Measurements from ENCODE around the gene TMEM218.
"Not testable (repeated sequence)": the region's sequence is repeated elsewhere in the genome, so short reads cannot be mapped to it uniquely, and the experiment has no call there.

The TMEM218 gene

DNA sequence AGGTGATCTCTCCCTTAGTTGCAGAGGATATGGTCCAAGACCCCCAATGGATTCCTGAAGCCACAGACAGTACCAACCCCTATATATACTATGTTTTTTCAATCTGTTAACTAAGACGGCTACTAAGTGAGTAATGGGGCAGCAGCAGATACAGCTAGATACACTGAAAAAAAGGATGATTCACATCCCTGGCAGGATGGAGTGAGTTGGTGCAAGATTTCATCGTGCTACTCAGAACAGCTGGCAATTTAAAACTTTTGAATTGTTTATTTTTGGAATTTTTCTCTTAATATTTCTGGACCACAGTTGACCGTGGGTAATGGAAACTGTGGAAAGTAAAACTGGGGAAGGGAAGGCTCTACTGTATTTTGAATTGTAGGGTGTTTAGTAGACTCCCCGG is 17.0 kb upstream of the TMEM218 start:
- DNase-seq: no peak

DNA sequence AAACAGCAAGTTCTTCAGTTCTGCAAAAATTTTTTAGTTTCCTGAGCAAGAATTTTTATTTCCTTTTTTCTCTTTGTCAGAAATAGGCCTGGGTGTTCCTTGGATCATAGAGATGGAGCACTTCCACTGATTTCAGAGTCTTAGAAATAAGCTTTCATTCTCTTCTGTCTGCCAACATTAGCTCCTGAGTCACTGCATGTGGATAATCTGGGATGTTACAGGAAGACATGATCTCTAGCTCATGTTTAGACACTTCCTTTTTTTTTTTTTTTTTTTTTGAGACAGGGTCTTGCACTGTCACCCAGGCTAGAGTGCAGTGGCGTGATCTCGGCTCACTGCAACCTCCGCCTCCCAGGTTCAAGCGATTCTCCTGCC is 13.2 kb upstream of the TMEM218 start:
- no peak for DNase-seq

DNA sequence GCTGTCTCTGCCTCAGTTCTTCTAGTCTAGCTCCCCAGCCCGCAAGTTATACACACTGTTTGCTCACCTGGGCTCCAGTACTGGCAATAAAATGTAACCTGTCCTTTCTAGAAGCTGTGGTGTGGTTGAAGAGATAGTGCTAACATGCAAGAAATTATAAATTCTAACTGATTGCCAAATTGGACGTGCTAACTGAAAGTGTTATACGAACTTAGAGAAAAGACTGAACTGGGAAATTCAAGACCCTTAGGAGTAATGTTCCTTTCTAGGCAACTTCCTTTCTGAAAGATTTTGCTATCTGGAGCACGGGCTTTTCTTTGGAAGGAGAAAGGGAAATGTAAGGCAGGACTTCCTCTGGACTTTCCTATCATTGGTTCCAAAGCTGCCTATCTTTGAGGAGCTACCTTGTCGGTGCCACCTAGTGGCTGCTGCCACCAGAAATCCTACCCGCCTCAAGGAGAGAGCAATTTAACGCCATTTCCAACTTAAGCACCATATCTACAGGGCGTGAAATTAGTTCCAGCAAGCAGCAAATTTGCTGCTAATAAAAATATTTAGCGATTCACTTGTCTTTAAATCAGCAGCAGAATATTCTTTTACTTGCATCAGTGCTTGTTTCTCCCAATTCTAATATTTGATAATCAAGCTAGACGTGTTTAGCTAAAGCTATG is 12.7 kb upstream of the TMEM218 start:
- no peak for DNase-seq

GRCh38 chr11:125123194-125123946 is 11.9 kb upstream of the TMEM218 start:
- DNase-seq: no peak

DNA sequence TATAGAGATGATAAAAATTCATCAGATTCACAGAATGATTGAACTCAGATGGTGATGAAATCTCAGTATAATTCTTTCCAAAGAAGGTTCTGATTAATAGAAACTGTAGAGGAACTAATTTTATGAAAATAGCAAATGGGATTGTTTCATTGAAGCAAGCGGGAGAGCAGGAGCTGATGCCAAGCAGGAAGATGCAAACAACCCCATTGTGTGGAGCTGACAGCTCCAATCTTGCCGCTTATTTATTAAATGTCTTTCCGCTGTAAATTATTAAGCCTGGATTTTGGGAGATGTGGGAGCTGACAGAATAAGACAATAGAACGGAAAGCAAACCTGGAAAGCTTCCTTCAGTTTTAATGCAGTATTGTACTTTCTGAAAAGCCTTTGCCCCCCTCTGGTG is 6.0 kb upstream of the TMEM218 start:
- DNase-seq: no peak

DNA sequence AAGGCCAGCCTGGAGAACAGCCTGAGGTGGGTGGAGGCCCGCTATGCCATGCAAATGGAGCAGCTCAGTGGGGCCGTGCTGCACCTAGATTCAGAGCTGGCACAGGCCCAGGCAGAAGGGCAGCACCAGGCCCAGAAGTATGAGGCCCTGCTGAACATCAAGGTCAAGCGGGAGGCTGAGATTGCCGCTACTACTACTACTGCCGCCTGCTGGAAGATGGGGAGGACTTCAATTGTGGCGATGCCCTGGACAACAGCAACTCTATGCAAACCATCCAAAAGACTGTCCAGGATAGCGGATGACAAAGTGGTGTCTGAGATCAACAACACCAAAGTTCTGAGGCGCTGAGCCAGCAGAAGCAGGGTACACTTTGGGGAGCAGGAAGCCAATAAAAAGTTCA is 3.1 kb upstream of the TMEM218 start:
- no peak for DNase-seq

GRCh38 chr11:125112208-125112604 is 780 bp upstream of the TMEM218 start:
- DNase-seq: no peak

- DNase-seq: peak; percentile 91
These were observed 454 bp downstream of the TMEM218 start for GRCh38 chr11:125111001-125111342.

DNA sequence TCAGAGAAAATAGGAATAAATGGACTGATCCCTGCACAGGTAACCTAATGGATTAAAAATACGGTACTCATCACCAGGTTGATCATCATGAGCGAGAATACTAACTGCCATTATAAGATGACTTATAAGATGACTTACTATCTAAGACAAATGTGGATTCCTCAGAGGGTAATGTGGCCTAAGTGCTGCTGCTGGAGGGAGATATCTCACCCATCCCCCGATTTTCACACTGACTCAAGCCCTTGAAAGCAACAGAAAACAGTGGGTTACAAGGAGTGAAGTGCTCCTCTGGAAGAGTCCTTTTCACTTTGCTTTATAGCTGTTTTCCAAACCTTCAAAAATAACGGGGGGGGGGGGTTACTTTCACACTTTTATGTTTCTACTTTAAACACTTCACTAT is 920 bp downstream of the TMEM218 start:
- DNase-seq: no peak

DNA sequence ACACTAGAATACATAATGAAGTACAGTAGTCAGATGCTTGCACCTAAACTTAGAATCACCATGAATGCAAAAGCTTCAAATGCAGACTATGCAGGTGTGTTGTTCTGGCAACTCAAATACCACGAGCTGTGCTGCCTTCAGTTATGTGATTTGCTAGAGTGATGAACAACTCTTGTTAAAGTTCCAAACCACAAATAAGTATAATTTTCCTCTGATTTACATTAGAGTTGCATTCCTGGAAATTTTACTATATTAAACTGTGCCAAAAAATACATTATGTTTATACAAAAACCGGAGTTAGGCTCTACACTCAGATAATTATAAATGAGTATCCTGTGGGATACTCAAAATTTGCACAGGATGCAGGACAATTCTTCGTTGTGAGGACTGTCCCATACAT is 3.0 kb downstream of the TMEM218 start:
- DNase-seq: peak; percentile 70

- no peak for DNase-seq
These were observed 5.5 kb downstream of the TMEM218 start for GRCh38 chr11:125105926-125106325.

DNA sequence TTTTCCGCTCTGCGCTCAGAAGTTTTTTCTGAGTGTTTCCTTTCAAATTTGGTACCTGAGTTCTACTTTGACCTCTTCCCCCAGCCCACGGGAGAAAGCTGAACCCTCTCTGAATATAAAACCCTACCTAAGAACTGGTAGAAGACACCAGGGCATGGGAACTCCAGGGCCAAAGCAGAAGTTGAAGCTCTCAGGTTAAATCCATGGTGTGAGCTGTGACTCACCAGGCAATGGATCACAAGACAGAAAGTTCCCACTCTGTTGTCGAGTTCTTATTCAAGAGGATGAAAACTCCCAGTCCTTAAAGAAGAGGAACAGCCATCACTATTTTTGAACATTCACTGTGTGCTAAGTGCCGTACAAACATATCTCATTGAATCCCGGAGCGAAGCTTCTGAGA is 8.9 kb downstream of the TMEM218 start:
- no peak for DNase-seq

GRCh38 chr11:125102025-125102424 is 9.4 kb downstream of the TMEM218 start:
- DNase-seq: no peak

DNA sequence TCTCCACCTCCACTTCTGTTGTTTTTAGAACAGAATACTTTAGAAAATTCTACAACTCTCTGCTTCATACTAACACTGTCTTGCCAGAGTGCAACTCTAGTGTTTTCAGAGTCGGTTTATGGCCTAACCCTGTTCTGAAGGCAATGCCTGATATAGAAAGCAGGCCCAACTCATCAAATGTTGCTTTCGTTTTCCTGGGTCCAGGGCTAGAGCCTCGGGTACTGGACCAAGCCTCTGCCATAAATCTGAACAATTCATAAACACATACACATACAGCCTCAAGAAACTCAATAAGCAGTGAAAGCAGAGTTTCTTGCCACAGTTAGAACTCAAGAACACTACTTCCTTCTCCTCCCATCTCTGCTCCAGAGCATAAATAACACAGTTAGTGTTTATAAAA is 9.8 kb downstream of the TMEM218 start:
- DNase-seq: no peak

DNA sequence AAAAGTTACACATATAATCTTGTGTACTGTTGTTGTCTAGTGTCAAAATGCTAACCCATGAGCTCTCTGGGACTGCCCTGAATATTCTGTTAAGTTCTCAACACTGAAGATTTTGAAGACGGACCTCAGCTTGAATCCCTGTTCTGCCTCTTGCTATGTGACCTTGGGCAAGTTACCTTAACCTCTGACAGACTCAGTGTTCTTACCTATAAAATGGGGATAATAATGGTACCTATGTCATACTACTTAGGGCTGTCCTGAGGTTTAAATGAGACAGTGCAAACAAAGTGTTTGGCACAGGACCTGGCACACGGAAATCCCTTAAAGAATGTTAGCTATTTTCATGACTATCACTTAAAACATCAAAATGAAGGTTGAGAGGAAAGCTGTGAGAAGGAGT is 11.3 kb downstream of the TMEM218 start:
- DNase-seq: no peak

DNA sequence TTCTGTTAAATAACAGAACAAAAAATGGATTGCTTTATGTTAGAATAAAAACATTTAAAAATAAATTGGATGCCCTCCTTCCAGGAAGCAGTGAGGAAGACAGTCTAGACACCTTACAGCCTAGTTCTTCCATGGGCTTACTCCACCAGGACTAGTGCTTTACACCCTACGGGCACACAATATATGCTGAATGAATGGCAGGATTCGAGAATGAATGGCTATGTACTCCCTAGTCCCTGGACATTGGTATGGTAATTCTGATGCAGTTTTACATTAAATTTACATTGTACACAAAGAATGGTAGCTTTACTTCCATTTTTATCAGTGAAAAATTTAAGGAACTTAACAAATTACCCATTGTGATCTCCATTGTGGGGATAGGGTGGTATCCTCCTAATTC is 16.7 kb downstream of the TMEM218 start:
- DNase-seq: no peak

- DNase-seq: no peak
These were observed 17.9 kb downstream of the TMEM218 start for GRCh38 chr11:125093502-125093901.

- DNase-seq: no peak
These were observed 18.8 kb downstream of the TMEM218 start for GRCh38 chr11:125092669-125093068.

GRCh38 chr11:125091877-125092664 is 19.4 kb downstream of the TMEM218 start:
- no peak for DNase-seq

DNA sequence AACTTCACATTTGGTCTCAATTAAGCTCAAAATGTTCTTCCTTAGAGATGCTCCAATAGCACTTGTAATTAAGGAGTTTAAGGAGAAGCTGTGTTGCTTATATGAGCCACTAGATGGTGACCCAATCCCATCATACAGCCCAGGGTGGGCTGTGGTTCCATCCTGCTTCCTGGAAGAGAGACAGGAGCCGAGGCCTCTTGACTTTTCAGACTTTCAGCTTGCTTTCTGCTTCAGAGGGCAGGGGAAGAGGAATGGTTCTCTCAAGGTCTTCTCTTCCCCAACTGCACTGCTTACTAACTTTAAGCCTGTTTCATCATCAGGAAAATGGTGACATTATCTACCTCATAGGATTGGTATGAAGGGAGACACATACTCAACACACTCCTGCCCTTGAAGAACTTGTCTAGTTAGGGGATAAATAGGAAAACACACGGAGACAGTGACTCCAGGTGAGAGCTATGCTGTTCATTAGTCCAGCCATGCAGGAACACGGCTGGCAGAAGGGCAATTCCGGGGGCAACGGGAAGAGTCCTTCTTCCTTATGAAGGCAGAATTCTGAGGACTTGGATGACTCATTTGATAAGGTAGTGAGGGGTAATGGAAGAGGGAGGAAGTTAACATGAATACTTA is 20.1 kb downstream of the TMEM218 start:
- DNase-seq: peak; percentile 78

GRCh38 chr11:125090816-125091215 is 20.6 kb downstream of the TMEM218 start:
- no peak for DNase-seq

GRCh38 chr11:125090151-125090550 is 21.3 kb downstream of the TMEM218 start:
- not testable (repeated sequence) for DNase-seq

DNA sequence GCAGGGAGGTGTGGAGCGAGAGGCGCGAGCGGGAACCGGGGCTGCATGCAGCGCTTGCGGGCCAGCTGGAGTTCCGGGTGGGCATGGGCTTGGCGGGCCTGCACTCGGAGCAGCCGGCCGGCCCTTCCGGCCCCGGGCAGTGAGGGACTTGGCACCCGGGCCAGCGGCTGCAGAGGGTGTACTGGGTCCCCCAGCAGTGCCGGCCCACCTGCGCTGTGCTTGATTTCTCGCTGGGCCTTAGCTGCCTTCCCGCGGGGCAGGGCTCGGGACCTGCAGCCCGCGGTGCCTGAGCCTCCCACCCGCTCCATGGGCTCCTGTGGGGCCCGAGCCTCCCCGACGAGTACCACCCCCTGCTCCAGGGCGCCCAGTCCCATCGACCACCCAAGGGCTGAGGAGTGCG is 21.9 kb downstream of the TMEM218 start:
- not testable (repeated sequence) for DNase-seq

Measured in NCI-H526 treated with DMSO at 0.1 percent for 48 hours (cell line).